Amygdala (tissue), 56 donors: ENCODE measurements around the gene DCBLD1.
"Not testable (repeated sequence)": the region's sequence is repeated elsewhere in the genome, so short reads cannot be mapped to it uniquely, and the experiment has no call there.

Experiments
- DNase-seq, 56 donors: peaks; one replicate each; lab custom pipeline; 2025; lab: John Stamatoyannopoulos, UW

Gene DCBLD1

DNA sequence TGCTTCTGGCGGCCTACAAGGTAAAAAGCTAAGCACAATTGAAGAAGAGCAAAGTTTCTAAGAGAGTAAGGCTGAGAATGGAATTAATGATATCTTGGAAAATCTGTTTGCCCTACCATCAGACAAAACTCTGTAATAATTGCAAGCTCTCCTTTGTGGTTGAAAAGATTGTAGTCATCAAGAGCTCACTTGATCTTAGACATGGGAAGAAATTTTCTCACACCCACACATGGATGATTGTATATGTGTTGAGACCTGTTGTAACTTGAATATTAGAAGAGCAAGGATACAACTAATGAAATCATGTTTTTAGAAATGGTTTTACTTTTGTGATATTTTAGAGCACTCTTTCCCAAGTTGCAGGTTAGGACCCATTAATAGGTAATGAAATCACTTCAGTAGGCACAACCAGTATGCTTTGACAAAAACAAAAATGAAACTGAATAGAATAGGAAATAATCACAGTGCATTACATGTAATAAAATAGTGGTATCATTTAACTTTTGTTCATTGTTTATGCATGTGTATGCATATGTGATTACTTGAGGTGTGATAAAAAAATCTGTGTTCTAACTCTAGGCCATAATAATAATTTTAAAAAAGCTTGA lies 14.0 kb downstream of the DCBLD1 start:
- no peak for DNase-seq

DNA sequence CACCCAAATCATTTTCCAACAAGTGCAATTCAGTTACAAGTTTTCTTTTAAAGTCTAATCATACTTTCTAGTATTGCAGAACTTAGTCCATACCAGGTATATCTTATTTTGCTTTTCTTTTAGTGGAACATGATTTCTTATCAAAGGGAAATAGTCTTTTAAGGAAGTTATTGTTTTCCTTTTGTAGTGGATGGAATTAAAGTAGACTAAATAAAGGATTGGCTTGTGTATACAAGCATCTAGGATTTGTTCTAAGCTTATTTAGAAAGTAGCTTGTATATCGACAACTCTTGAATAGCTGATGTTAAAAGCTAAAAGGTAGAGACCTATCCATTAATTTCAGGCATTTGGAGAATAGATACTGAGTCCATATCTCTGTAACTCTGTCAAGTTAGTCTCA lies 14.8 kb downstream of the DCBLD1 start:
- DNase-seq: no peak

- no peak for DNase-seq
These were observed 15.7 kb downstream of the DCBLD1 start for GRCh38 chr6:117498159-117498558.

GRCh38 chr6:117501722-117502121 lies 19.2 kb downstream of the DCBLD1 start:
- DNase-seq: no peak

DNA sequence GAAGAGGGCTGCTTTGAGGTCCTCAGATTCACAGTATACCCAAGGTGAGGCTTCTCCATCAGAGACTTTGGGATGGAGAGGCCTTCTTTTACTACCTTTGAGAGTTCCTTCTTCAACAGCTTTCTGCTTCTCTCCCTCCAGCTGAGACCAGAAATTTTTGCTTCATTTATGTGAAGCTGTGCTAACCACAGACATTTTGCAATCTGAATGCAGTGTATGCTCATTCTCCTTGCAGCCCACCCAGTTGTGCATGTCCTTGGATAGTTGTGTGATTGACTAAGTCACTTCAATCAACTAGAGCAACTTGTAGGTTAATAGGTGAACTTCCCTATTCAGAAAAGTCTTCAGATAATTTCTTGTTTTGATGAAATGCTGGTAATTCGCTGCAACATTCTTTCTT lies 20.1 kb downstream of the DCBLD1 start:
- DNase-seq: no peak

GRCh38 chr6:117503211-117503610 lies 20.7 kb downstream of the DCBLD1 start:
- DNase-seq: no peak

DNA sequence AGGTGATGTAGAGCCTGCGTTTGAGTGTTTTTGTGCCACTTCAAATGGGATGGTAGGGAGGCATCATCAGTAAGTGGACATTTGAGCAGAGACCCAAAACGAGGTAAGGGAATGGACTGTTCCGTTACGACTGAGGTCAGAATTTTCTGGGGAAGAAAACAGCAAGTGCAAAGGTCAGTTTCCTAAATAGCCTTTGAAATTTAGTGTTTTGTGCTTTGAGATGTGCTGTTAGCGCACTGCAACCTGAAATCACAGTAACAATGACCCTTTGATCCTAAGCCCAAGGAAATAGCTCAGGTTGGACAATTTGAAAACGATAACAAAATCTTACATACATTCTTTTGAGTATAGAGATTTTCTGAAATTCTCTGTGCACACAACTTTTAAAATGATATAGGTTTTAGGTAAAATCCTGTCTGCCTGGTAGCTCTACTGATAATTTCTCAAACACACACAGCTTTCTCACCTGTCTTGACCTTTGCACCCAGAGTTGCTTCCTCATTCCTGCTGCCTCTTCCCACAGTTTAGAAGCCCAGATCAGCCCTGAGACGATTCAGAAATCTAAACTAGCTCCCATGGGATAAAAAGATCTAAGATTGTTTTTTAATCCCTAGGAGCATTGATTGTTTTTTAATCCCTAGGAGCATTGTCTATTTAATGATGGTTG lies 22.1 kb downstream of the DCBLD1 start:
- DNase-seq: no peak

- no peak for DNase-seq
These were observed 22.8 kb downstream of the DCBLD1 start for GRCh38 chr6:117505311-117505710.

DNA sequence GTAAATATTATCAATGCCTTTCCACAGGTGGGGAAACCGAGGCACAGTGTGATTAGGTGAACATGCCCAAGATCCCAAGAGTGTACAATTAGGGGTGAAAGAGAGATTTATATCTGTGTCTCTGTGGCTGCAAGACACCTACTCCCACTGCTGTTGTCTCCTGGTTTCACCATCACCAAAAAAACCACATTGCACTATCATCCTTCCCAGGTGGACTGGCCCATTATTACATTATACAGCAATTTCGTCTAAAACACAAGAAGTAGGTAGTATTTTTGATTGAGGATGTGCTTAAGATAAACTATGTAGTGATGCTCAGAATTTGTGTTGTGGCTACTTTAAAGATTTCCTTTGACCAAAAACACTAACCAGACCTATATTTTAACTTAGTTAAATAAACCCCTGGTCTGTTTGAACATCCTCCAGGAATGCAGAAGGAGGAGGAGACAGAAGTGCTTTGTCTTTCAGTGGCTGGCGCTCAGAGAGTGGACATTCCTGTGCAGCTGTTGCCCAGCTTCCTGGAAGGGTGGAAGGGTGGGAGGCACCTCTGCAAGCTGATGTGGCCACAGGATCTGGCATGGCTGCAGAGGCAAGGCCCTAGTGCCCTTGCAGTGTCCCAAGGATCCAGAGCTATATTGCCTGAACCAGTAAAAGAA lies 23.8 kb downstream of the DCBLD1 start:
- DNase-seq: no peak

GRCh38 chr6:117506907-117507306 lies 24.4 kb downstream of the DCBLD1 start:
- DNase-seq: no peak

GRCh38 chr6:117508450-117508971 lies 26.0 kb downstream of the DCBLD1 start:
- DNase-seq: no peak

GRCh38 chr6:117509021-117509420 lies 26.5 kb downstream of the DCBLD1 start:
- DNase-seq: no peak

DNA sequence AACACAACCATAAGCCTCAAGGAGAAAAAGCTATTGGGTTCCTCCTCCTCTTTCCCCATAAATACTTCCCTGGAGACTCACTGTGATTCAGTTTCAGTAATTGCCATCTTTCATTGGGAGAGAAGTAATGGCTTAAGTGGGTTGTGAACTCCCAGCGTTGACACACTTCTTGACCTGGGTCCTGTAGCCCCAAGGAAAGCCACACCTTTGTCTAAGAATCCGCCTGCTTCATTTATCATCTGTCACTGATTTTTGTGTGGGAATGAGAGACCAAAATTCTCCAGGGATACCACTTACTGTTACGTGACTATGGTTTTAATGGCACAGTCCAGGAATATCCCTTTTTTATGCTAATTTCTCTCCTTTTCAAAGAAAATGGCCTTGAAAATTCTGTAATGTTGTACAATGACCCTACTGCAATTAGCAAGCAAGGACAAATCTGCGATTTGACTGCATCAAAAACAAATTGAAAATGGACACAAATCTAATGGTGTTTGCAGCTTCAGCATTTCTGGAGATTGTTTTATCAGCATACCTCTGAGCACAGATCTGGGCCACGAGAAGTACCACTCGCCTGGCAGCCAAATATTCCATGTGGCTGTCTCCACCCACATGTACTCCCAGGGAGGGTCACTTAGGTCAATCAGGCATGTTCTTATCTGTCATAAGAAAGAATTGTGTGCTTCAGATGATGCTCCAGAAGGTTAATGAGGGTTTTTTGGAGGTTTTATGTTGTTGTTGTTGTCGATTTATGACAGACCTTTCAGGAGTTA lies 29.8 kb downstream of the DCBLD1 start:
- DNase-seq: no peak

DNA sequence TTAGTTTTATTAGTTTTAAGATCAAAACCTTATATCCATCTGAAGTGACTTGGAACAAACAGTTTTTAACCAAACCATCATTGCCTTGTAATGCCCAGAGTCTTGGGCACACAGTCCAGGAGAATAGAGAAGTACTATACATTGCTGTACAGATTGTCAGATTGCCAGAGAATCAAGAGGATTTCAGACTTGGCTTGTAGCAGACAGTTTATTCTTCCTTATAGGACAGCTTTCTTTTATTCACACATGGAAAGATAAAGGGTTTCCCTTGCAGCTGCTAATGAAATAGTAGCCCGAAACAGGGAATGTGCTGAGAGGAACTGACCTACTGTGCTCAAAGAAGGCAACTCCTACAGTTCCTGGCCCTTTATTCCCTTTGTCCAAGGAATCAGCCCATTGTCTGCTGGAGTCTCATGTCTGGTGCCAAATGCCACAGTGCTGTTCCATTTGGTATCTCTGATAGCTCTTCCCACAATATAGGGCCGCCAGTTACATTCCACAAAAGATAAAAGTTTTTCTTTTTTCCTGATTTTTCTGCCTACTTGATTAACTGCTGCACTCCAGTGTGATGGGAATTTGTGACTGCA lies 30.6 kb downstream of the DCBLD1 start:
- DNase-seq: no peak

GRCh38 chr6:117513778-117514365 lies 31.4 kb downstream of the DCBLD1 start:
- no peak for DNase-seq

GRCh38 chr6:117514655-117515054 lies 32.2 kb downstream of the DCBLD1 start:
- DNase-seq: no peak

- no peak for DNase-seq
These were observed 32.9 kb downstream of the DCBLD1 start for GRCh38 chr6:117515326-117515725.

DNA sequence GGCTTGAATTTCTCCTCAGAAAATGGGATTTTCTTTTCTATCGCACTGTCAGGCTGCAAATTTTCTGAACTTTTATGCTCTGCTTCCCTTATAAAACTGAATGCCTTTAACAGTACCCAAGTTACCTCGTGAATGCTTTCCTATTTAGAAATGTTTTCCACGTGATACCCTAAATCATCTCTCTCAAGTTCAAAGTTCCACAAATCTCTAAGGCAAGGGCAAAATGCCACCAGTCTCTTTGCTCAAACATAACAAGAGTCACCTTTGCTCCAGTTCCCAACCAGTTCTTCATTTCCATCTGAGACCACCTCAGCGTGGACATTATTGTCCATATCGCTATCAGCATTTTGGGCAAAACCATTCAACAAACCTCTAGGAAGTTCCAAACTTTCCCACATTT lies 35.5 kb downstream of the DCBLD1 start:
- not testable (repeated sequence) for DNase-seq

DNA sequence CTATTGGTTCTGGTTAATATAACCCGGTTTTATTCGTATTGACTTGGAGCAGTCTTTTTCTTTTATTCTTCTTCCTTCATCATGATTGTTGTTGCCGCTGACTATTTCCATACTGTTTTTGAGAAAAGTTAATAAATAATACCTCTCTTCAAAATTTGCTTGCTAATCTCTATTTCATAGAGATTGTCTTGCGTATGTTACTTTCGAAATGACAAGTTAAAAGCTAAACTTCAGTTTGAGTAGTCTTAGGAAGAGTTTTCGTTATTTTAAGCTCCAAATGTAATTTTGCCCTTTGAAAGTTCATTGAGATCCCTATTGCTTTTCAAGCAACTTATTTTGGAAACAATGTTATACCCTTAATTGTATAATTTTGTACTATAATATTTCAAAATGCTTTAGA lies 36.4 kb downstream of the DCBLD1 start:
- no peak for DNase-seq
